ENCODE data around the gene BRPF1.

- TF ChIP-seq SP1 (IDR thresholded peaks at IDR 0.05; ENCODE audit: low read depth): no peak
- no peak for TF ChIP-seq POLR2A (IDR thresholded peaks at IDR 0.05; ENCODE audit: borderline replicate concordance, extremely low read depth, insufficient read depth, insufficient read length)
- no peak for TF ChIP-seq ATF3 (IDR thresholded peaks at IDR 0.05)
- no peak for TF ChIP-seq CTCF (IDR thresholded peaks at IDR 0.05 in 2 of 3, conservative IDR thresholded peaks at IDR 0.05 in 1 of 3; ENCODE audit: borderline replicate concordance in 1 of 3, insufficient read depth in 1 of 3, low read depth in 2 of 3, low read length in 2 of 3)
- no peak for TF ChIP-seq ELF1 (IDR thresholded peaks at IDR 0.05; ENCODE audit: borderline replicate concordance, low read depth)
- TF ChIP-seq TCF7L2 (IDR thresholded peaks at IDR 0.05; ENCODE audit: borderline replicate concordance, extremely low read depth, insufficient read depth, insufficient read length): no peak
- no peak for TF ChIP-seq POLR2AphosphoS5 (IDR thresholded peaks at IDR 0.05; ENCODE audit: low read depth, low read length)
These were observed 26.9 kb upstream of the BRPF1 start for GRCh38 chr3:9704347-9705322.
